Hepatocyte (in vitro differentiated cells): ENCODE measurements around the gene CCDC148. TPM values are rescaled to one million over a fixed set of nuclear protein-coding genes. Genes with fewer than 3 reads are reported as not detected.

Source experiments
- DNase-seq: peaks from one replicate; pipeline ENCODE4 v3.0.0-alpha.2; 2016; ENCODE audit warnings: low spot score
- H2AFZ ChIP-seq: fragments of 200-600 bp; sonication (generic); 2 replicates; pipeline ENCODE4 v1.6.0; 2016; ENCODE audit warnings: antibody characterized with exemption, mild to moderate bottlenecking
- H3K27ac ChIP-seq: fragments of 200-600 bp; sonication (generic); 2 replicates; pipeline ENCODE4 v1.5.1; 2016; ENCODE audit warnings: mild to moderate bottlenecking
- H3K27me3 ChIP-seq: fragments of 200-600 bp; sonication (generic); 2 replicates; pipeline ENCODE4 v1.6.1; 2016
- H3K36me3 ChIP-seq: fragments of 200-600 bp; sonication (generic); replicated peaks from 2 replicates; pipeline ENCODE4 v1.5.1; 2016; ENCODE audit warnings: low read depth; ENCODE audit not compliant: insufficient read depth
- H3K4me1 ChIP-seq: fragments of 200-600 bp; sonication (generic); 2 replicates; pipeline ENCODE4 v1.5.1; 2016; ENCODE audit warnings: mild to moderate bottlenecking, moderate library complexity; ENCODE audit not compliant: insufficient read depth
- H3K4me2 ChIP-seq: fragments of 200-600 bp; sonication (generic); 2 replicates; pipeline ENCODE4 v1.6.0; 2016
- H3K4me3 ChIP-seq: fragments of 200-600 bp; sonication (generic); 2 replicates; pipeline ENCODE4 v1.5.1; 2016; ENCODE audit warnings: mild to moderate bottlenecking
- H3K79me2 ChIP-seq: fragments of 200-600 bp; sonication (generic); 2 replicates; pipeline ENCODE4 v1.6.0; 2017; ENCODE audit warnings: mild to moderate bottlenecking
- H3K9me2 ChIP-seq: fragments of 200-600 bp; sonication (generic); replicated peaks from 2 replicates; pipeline ENCODE4 v1.6.0; 2017; ENCODE audit warnings: mild to moderate bottlenecking; ENCODE audit not compliant: insufficient read depth
- H3K9me3 ChIP-seq: fragments of 200-600 bp; sonication (generic); 2 replicates; pipeline ENCODE4 v1.5.1; 2016; ENCODE audit warnings: low read depth, mild to moderate bottlenecking
- H4K20me1 ChIP-seq: fragments of 200-600 bp; sonication (generic); 2 replicates; pipeline ENCODE4 v1.6.0; 2016; ENCODE audit warnings: mild to moderate bottlenecking; ENCODE audit not compliant: insufficient read depth, poor library complexity, severe bottlenecking
- EZH2 ChIP-seq: fragments of 200-600 bp; sonication (generic); IDR thresholded peaks from 2 replicates; pipeline ENCODE4 v1.6.1; 2016; ENCODE audit warnings: antibody characterized with exemption, mild to moderate bottlenecking, borderline replicate concordance
- EZH2phosphoT487 ChIP-seq: fragments of 200-600 bp; sonication (generic); IDR thresholded peaks from one replicate; pipeline ENCODE4 v1.6.1; 2018; ENCODE audit warnings: antibody characterized with exemption, mild to moderate bottlenecking, low read depth, moderate library complexity; ENCODE audit not compliant: unreplicated experiment, severe bottlenecking
- WGBS: methylation state at CpG from one replicate; pipeline ENCODE4 v1.1.6; 2016; ENCODE audit warnings: low lambda C conversion rate; ENCODE audit errors: missing lambda C conversion rate; 5-methylcytosine and 5-hydroxymethylcytosine counted together
- polyA plus RNA-seq: library from polyadenylated mRNA; unstranded; fragments of >200 nt; fragmentation: Nextera tagmentation; extraction: Ambion mirVana; gene quantifications from 2 replicates; pipeline ENCODE4 v1.2.1, GENCODE V29; 2016
- total RNA-seq: library from RNA; depleted of rRNA; stranded (reverse); fragments of >200 nt; gene quantifications from 2 replicates; pipeline ENCODE4 v1.2.3, GENCODE V29; 2014
- TF ChIP-seq, protein P1 (sequence below): fragments of 200-600 bp; sonication (generic); IDR thresholded peaks from 2 replicates; pipeline ENCODE4 v1.5.1; 2016; ENCODE audit warnings: antibody characterized with exemption, mild to moderate bottlenecking; ENCODE audit not compliant: poor library complexity

The CCDC148 gene
- total and polyA plus RNA-seq, 2 experiments from 2014 or later = 0.62 to 2.2 TPM

DNA sequence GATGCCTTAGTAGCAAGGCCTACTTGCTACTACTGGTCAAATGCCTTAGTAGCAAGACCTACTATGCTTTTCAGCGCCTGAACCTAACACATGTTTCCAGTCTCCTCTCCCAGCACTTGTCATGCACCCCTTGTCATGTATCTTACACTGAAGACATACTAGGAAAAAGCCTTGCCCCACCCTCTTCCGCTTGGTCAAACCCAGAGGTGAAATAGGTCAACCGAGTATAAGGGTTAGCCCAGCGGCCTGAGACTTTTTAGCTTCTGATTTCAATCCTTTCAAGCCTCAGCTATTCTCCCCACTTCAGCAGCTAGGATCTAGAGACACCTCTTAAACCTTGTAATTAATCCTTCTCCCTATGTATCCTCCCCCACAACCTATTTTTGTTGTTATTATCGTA is 281.6 kb downstream of the CCDC148 start:
- DNase-seq = no peak
- no peak overlapping the region for H3K27ac ChIP-seq
- no peaks in the 10 kb centered on the region for H4K20me1 ChIP-seq
- no peak overlapping the region for H3K4me3 ChIP-seq
- H3K9me2 ChIP-seq = no peaks in the 10 kb centered on the region
- H3K27me3 ChIP-seq = no peaks in the 10 kb centered on the region
- H3K4me2 ChIP-seq = no peak overlapping the region
- TF ChIP-seq EZH2phosphoT487 = no peak
- WGBS = 97% methylated on average over 5 of the region's 5 CpGs
- H2AFZ ChIP-seq = no peak overlapping the region
- H3K79me2 ChIP-seq = no peaks in the 10 kb centered on the region
- H3K4me1 ChIP-seq = no peaks in the 10 kb centered on the region
- no peaks in the 10 kb centered on the region for H3K9me3 ChIP-seq
- no peaks in the 10 kb centered on the region for H3K36me3 ChIP-seq

DNA sequence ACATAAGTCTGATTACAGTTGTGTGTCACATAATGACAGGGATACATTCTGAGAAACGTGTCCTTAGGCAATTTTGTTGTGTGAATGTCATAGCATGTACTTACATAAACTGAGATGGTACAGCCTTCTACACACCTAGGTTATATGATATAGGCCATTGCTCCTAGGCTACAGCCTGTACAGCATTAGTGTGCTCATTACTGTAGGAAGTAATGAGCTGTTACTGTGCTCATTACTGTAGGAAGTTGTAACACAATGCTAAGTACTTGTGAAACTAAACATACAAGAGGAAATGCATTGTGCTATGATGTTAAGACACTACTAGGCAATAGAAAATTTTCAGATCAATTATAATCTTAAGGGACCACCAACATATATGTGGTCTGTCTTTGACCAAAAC is 282.1 kb downstream of the CCDC148 start:
- Histone ChIP-seq H3K4me2 (no peak overlapping the region), H3K27ac (no peak overlapping the region), H4K20me1 (no peaks in the 10 kb centered on the region), H2AFZ (no peak overlapping the region), H3K36me3 (no peaks in the 10 kb centered on the region), H3K4me3 (no peak overlapping the region), H3K9me2 (no peaks in the 10 kb centered on the region), H3K79me2 (no peaks in the 10 kb centered on the region), H3K4me1 (no peaks in the 10 kb centered on the region), H3K9me3 (no peaks in the 10 kb centered on the region), H3K27me3 (no peaks in the 10 kb centered on the region)
- DNase-seq = no peak
- 73% methylated on average over 1 of the region's 1 CpG for WGBS
- TF ChIP-seq EZH2 (no peak), EZH2phosphoT487 (no peak)
- TF ChIP-seq, protein P1, sequence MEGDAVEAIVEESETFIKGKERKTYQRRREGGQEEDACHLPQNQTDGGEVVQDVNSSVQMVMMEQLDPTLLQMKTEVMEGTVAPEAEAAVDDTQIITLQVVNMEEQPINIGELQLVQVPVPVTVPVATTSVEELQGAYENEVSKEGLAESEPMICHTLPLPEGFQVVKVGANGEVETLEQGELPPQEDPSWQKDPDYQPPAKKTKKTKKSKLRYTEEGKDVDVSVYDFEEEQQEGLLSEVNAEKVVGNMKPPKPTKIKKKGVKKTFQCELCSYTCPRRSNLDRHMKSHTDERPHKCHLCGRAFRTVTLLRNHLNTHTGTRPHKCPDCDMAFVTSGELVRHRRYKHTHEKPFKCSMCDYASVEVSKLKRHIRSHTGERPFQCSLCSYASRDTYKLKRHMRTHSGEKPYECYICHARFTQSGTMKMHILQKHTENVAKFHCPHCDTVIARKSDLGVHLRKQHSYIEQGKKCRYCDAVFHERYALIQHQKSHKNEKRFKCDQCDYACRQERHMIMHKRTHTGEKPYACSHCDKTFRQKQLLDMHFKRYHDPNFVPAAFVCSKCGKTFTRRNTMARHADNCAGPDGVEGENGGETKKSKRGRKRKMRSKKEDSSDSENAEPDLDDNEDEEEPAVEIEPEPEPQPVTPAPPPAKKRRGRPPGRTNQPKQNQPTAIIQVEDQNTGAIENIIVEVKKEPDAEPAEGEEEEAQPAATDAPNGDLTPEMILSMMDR = no peak

DNA sequence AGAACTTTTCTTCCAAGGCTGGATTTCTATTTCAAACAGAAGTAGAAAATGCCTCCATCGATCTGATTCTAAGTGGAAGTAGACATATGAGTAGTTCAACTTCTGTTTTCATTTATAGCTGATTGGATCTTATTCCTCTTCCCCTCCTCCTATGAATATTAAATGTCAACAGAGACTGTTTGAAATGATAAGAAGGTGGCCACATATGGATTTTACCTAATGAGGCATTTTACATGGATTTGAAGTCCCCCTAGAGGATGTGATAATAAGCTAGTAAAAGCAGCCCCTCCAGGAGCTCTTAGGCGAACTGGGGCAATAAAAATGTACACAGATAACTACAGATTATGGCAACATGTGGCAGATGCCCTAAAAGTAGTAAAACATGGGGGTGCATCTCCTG is 283.8 kb downstream of the CCDC148 start:
- Histone ChIP-seq H3K4me2 (no peak overlapping the region), H3K4me3 (no peak overlapping the region), H3K36me3 (no peaks in the 10 kb centered on the region), H3K9me2 (no peaks in the 10 kb centered on the region), H3K27me3 (no peaks in the 10 kb centered on the region), H4K20me1 (no peaks in the 10 kb centered on the region), H3K27ac (no peak overlapping the region), H3K4me1 (no peaks in the 10 kb centered on the region), H3K79me2 (no peaks in the 10 kb centered on the region), H2AFZ (no peak overlapping the region), H3K9me3 (no peaks in the 10 kb centered on the region)
- TF ChIP-seq, protein P1 = no peak
- no peak for TF ChIP-seq EZH2phosphoT487
- TF ChIP-seq EZH2 = no peak
- 18% methylated on average over 2 of the region's 2 CpGs for WGBS
- no peak for DNase-seq

DNA sequence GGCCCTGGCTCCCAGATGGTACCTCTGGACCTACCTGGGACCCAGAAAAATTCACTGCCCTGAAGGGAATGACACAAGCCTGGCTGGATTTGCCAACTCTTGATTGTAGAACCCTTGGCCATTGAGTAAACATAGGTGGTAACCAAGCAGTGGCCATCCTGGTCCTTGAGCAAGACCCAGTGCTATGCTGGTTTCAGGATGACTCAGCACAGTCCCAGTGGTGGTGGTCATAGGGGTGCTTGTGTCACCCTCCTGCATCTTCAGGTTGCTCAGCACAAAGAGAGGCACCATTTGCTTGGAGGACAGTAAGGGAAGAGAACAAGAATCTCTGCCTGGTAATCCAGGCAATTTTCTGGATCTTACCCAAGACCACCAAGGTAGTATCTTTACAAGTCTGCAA is 302.0 kb downstream of the CCDC148 start:
- no peak overlapping the region for H2AFZ ChIP-seq
- no peak for TF ChIP-seq EZH2
- TF ChIP-seq, protein P1 = no peak
- no peak for TF ChIP-seq EZH2phosphoT487

More for the DNA sequence above, 302.0 kb downstream of the CCDC148 start:
- Histone ChIP-seq H3K36me3 (no peaks in the 10 kb centered on the region), H3K79me2 (no peaks in the 10 kb centered on the region), H3K27ac (no peak overlapping the region), H3K9me3 (no peaks in the 10 kb centered on the region), H4K20me1 (no peaks in the 10 kb centered on the region), H3K4me3 (no peak overlapping the region), H3K27me3 (no peaks in the 10 kb centered on the region), H3K9me2 (no peaks in the 10 kb centered on the region), H3K4me1 (no peaks in the 10 kb centered on the region), H3K4me2 (no peak overlapping the region)
- DNase-seq = no peak
